Panc1 (cell line): ENCODE measurements around the gene HCRTR1. TPM values are rescaled to one million over a fixed set of nuclear protein-coding genes. Genes with fewer than 3 reads are reported as not detected.
A peak's percentile ranks its signal among the peaks of the same experiment; 100 is the strongest.

ENCODE experiments used
- ATAC-seq: fragments of 200-7000 bp; cut with Tn5 transposase; 2 replicates; pipeline ENCODE4 v1.9.1; 2020; ENCODE audit warnings: mild to moderate bottlenecking, moderate library complexity
- BruUV-seq: library from RNA; stranded (reverse); fragments of 400-500 nt; replicated peaks from 2 replicates; lab custom pipeline; 2021; lab: Mats Ljungman, UMichigan
- CTCF ChIA-PET: fragments of 300-600 bp; sonication (Branson Sonifier 250); formaldehyde crosslinking; loops from one replicate; lab custom pipeline; 2022; ENCODE audit warnings: antibody characterized with exemption; lab: Charles Lee
- POLR2A ChIA-PET: fragments of 300-600 bp; sonication (Branson Sonifier 250); formaldehyde crosslinking; loops from one replicate; lab custom pipeline; 2022; ENCODE audit warnings: antibody characterized with exemption; lab: Charles Lee
- DNase-seq: peaks from one replicate; pipeline ENCODE4 v3.0.0-alpha.2; 2010; ENCODE audit warnings: low read depth, low spot score
- H3K27ac ChIP-seq: 2 replicates; pipeline ENCODE4 v1.5.1; 2011; ENCODE audit warnings: mild to moderate bottlenecking, low read length, inconsistent platforms
- H3K27me3 ChIP-seq: fragments of 200-500 bp; sonication (Bioruptor generic); 2 replicates; pipeline ENCODE4 v1.6.0; 2014; ENCODE audit warnings: low read length, inconsistent platforms; ENCODE audit not compliant: control insufficient read depth, insufficient read depth
- H3K36me3 ChIP-seq: fragments of 200-500 bp; sonication (Bioruptor generic); 2 replicates; pipeline ENCODE4 v1.5.1; 2014; ENCODE audit warnings: inconsistent platforms, mild to moderate bottlenecking, low read length, moderate library complexity; ENCODE audit not compliant: control insufficient read depth, insufficient read depth
- H3K4me1 ChIP-seq: 2 replicates; pipeline ENCODE4 v1.5.1; 2011; ENCODE audit warnings: inconsistent platforms, mild to moderate bottlenecking, low read length, moderate library complexity; ENCODE audit not compliant: control insufficient read depth, insufficient read depth
- H3K4me3 ChIP-seq, 2 experiments: 2 replicates each; pipeline ENCODE4 v1.5.1; 2011 to 2012; ENCODE audit warnings: low read depth in 2 of 2, low read length in 2 of 2, mild to moderate bottlenecking in 2 of 2, inconsistent platforms in 1 of 2, moderate library complexity in 1 of 2
- H3K9me3 ChIP-seq: fragments of 200-500 bp; sonication (Bioruptor generic); 2 replicates; pipeline ENCODE4 v1.5.1; 2014; ENCODE audit warnings: low read depth, mild to moderate bottlenecking, inconsistent platforms, low read length, moderate library complexity; ENCODE audit not compliant: control insufficient read depth, insufficient read depth
- CTCF ChIP-seq: fragments of 450-650 bp; IDR thresholded peaks from 2 replicates; pipeline ENCODE4 v1.5.1; 2017; ENCODE audit warnings: mild to moderate bottlenecking
- REST ChIP-seq, 2 experiments: IDR thresholded peaks; 2 replicates each; pipeline ENCODE4 v1.6.1; 2011 to 2012; ENCODE audit warnings: low read depth in 2 of 2, control low read depth in 1 of 2, low read length in 1 of 2, mild to moderate bottlenecking in 1 of 2, moderate library complexity in 1 of 2; ENCODE audit not compliant: insufficient read depth in 1 of 2
- TCF7L2 ChIP-seq: IDR thresholded peaks from 2 replicates; pipeline ENCODE4 v1.6.1; 2011; ENCODE audit warnings: mild to moderate bottlenecking, low read depth, low read length, inconsistent platforms
- in situ Hi-C: cut with HindIII; loops from 2 replicates; pipeline ENCODE4 v1.10.0; 2016; ENCODE audit warnings: low sequenced_read_pairs, low pct_unique_long_range_greater_than_20kb
- intact Hi-C: fragments of 100-400 bp; cut with micrococcal nuclease; formaldehyde crosslinking; loops from one replicate; pipeline ENCODE4 v1.10.0; 2022; ENCODE audit not compliant: unreplicated experiment
- total RNA-seq: library from RNA; stranded (reverse); gene quantifications from one replicate; pipeline ENCODE4 v1.2.1, GENCODE V29; 2021; ENCODE audit not compliant: unreplicated experiment

HCRTR1 gene
- total RNA-seq, 1 experiment from 2014 or later = 0.18 TPM

- H3K27me3 ChIP-seq = no peaks in the 10 kb centered on the region
- DNase-seq (no peak), ATAC-seq (no peak)
- intact Hi-C loops = loop anchor here (2.0 kb wide), 1 partner anchor 28 kb away; no protein-coding TSS in a partner anchor
- no peak overlapping the region for H3K4me3 ChIP-seq
- in situ Hi-C loops = no loop called here
- no TSS peak for BruUV-seq
- no peaks in the 10 kb centered on the region for H3K36me3 ChIP-seq
- POLR2A ChIA-PET = no interaction called here
- peaks cover 25% of the 10 kb centered on the region for H3K4me1 ChIP-seq
- TF ChIP-seq REST (IDR thresholded peaks at IDR 0.05; ENCODE audit: insufficient read depth in 1 of 2, low read depth in 2 of 2, low read length in 1 of 2) (no peak), TCF7L2 (no peak)
- no peak overlapping the region for H3K27ac ChIP-seq
- H3K9me3 ChIP-seq = no peaks in the 10 kb centered on the region
- CTCF ChIA-PET = interaction anchor here (0.6 to 1.0 kb wide), 3 partner anchors 15 to 310 kb away, joined by 3 to 10 read pairs (median 6); no protein-coding TSS in a partner anchor
Observed at GRCh38 chr1:31593136-31593665, 24.3 kb upstream of the HCRTR1 start.

GRCh38 chr1:31593770-31594632 lies 23.5 kb upstream of the HCRTR1 start:
- no peaks in the 10 kb centered on the region for H3K27me3 ChIP-seq
- intact Hi-C loops (loop anchor here (2.0 kb wide), 1 partner anchor 29 kb away; no protein-coding TSS in a partner anchor), in situ Hi-C loops (no loop called here)
- H3K4me1 ChIP-seq = peaks cover 21% of the 10 kb centered on the region
- no peaks in the 10 kb centered on the region for H3K9me3 ChIP-seq
- ATAC-seq = peak; percentile 94
- ChIA-PET CTCF (interaction anchor here (0.7 to 1.0 kb wide), 3 partner anchors 16 to 410 kb away, joined by 3 to 10 read pairs (median 6); no protein-coding TSS in a partner anchor), POLR2A (no interaction called here)
- no peak overlapping the region for H3K27ac ChIP-seq
- no peaks in the 10 kb centered on the region for H3K36me3 ChIP-seq
- peak; percentile 47 for DNase-seq
- TF ChIP-seq REST (IDR thresholded peaks at IDR 0.05; ENCODE audit: insufficient read depth in 1 of 2, low read depth in 2 of 2, low read length in 1 of 2) = no peak
- TF ChIP-seq CTCF = peak; percentile 94
- no peak overlapping the region for H3K4me3 ChIP-seq
- BruUV-seq = no TSS peak
